MM.1S (cell line): Measurements from ENCODE around the gene LSAMP.

ENCODE experiments used
- DNase-seq: peaks from one replicate; pipeline ENCODE4 v3.0.0-alpha.2; 2015
- H2AFZ ChIP-seq: fragments of 300-600 bp; sonication (generic); 2 replicates; pipeline ENCODE4 v1.6.0; 2016; ENCODE audit warnings: antibody characterized with exemption, low read length
- H3F3A ChIP-seq: fragments of 300-600 bp; sonication (generic); 2 replicates; pipeline ENCODE4 v1.6.1; 2016; ENCODE audit warnings: mild to moderate bottlenecking, antibody characterized with exemption, low read length, moderate library complexity, mixed read lengths; ENCODE audit not compliant: insufficient read depth
- H3K27ac ChIP-seq: fragments of 300-600 bp; sonication (generic); 2 replicates; pipeline ENCODE4 v1.5.1; 2016; ENCODE audit warnings: mild to moderate bottlenecking, low read length
- H3K27me3 ChIP-seq: fragments of 300-600 bp; sonication (generic); replicated peaks from 2 replicates; pipeline ENCODE4 v1.6.0; 2016; ENCODE audit warnings: low read length; ENCODE audit not compliant: insufficient read depth
- H3K36me3 ChIP-seq: fragments of 300-600 bp; sonication (generic); replicated peaks from 2 replicates; pipeline ENCODE4 v1.6.1; 2016; ENCODE audit warnings: mild to moderate bottlenecking, low read length, mixed read lengths; ENCODE audit not compliant: insufficient read depth
- H3K4me1 ChIP-seq: fragments of 300-600 bp; sonication (generic); 2 replicates; pipeline ENCODE4 v1.6.1; 2016; ENCODE audit warnings: low read length, mixed read lengths
- H3K4me2 ChIP-seq: fragments of 300-600 bp; sonication (generic); 2 replicates; pipeline ENCODE4 v1.6.0; 2016; ENCODE audit warnings: low read depth, low read length
- H3K4me3 ChIP-seq: fragments of 300-600 bp; sonication (generic); 2 replicates; pipeline ENCODE4 v1.5.1; 2016; ENCODE audit warnings: low read length, mixed read lengths
- H3K79me2 ChIP-seq: fragments of 300-600 bp; sonication (generic); 2 replicates; pipeline ENCODE4 v1.6.1; 2016; ENCODE audit warnings: mixed run types, low read length, mixed read lengths
- H3K9ac ChIP-seq: fragments of 300-600 bp; sonication (generic); 2 replicates; pipeline ENCODE4 v1.6.1; 2016; ENCODE audit warnings: low read length, mixed read lengths
- H3K9me2 ChIP-seq: fragments of 300-600 bp; sonication (generic); replicated peaks from 2 replicates; pipeline ENCODE4 v1.6.1; 2016; ENCODE audit warnings: mild to moderate bottlenecking, low read length, mixed read lengths; ENCODE audit not compliant: insufficient read depth
- H3K9me3 ChIP-seq: fragments of 300-600 bp; sonication (generic); replicated peaks from 2 replicates; pipeline ENCODE4 v1.6.1; 2016; ENCODE audit warnings: mild to moderate bottlenecking, low read length, mixed read lengths; ENCODE audit not compliant: insufficient read depth
- H4K20me1 ChIP-seq: fragments of 300-600 bp; sonication (generic); 2 replicates; pipeline ENCODE4 v1.6.1; 2016; ENCODE audit warnings: mild to moderate bottlenecking, low read length, moderate library complexity, mixed read lengths; ENCODE audit not compliant: insufficient read depth
- CTCF ChIP-seq: fragments of 300-600 bp; sonication (generic); IDR thresholded peaks from 2 replicates; pipeline ENCODE4 v1.5.1; 2016; ENCODE audit warnings: antibody characterized with exemption, low read length, mixed read lengths
- EZH2 ChIP-seq: fragments of 300-600 bp; sonication (generic); optimal IDR thresholded peaks from 2 replicates; pipeline ENCODE3; 2017; ENCODE audit warnings: low read depth, mild to moderate bottlenecking, antibody characterized with exemption, low read length, mixed read lengths
- EZH2phosphoT487 ChIP-seq: fragments of 300-600 bp; sonication (generic); IDR thresholded peaks from 2 replicates; pipeline ENCODE4 v1.6.1; 2018; ENCODE audit warnings: antibody characterized with exemption, low read length

LSAMP gene

DNA sequence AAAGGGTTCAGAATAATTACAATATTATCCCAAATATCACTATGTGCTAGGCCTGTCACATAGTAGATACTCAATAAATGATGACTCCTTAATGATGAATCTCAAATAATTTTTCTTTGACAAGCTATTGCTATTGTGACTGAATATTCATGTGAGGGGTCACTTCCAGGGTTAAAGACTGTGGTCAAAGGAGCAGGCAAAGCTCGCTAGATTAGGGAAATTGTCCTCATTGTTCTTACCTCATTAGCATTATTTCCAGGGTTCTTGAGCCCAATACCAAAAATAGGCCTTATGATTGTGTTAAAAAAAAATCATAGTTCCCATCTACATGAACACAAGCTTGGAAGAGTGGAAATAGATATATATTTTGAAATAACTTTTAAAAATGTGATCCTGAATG lies 569.8 kb downstream of the LSAMP start:
- no peak overlapping the region for H3K4me3 ChIP-seq
- no peaks in the 10 kb centered on the region for H3K79me2 ChIP-seq
- no peak overlapping the region for H3K4me2 ChIP-seq
- H3F3A ChIP-seq, result no peaks in the 10 kb centered on the region
- no peaks in the 10 kb centered on the region for H3K9me3 ChIP-seq
- H3K9me2 ChIP-seq, result no peaks in the 10 kb centered on the region
- no peak overlapping the region for H2AFZ ChIP-seq
- no peaks in the 10 kb centered on the region for H3K36me3 ChIP-seq
- H3K4me1 ChIP-seq, result no peaks in the 10 kb centered on the region
- no peaks in the 10 kb centered on the region for H4K20me1 ChIP-seq
- no peak overlapping the region for H3K9ac ChIP-seq
- no peak for DNase-seq
- TF ChIP-seq EZH2 (no peak), CTCF (no peak), EZH2phosphoT487 (no peak)
- no peak overlapping the region for H3K27ac ChIP-seq
- no peaks in the 10 kb centered on the region for H3K27me3 ChIP-seq

DNA sequence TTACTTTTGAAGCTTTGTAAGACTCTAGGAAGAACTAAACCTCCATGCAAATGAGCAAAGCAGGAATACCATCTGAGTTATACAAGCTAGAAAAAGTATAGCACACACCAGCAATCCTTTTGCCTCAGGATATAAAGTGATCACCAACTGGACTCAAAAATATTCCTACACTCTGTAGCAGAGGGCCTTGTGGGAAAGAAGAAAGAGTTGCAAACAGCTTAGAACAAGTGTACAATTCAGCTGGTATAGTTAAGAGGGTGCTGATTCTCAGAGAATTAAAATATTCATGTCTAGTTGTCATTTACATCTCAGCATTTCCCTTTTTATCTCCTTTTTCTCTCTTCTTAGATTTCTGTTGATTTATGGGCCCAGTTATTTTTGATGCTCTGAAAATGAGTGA lies 573.6 kb downstream of the LSAMP start:
- Histone ChIP-seq H3K9me3 (no peaks in the 10 kb centered on the region), H3K4me2 (no peak overlapping the region), H3K9me2 (no peaks in the 10 kb centered on the region), H3K27ac (no peak overlapping the region), H3K27me3 (no peaks in the 10 kb centered on the region), H4K20me1 (no peaks in the 10 kb centered on the region), H3K9ac (no peak overlapping the region), H3K4me3 (no peak overlapping the region), H2AFZ (no peak overlapping the region), H3K4me1 (no peaks in the 10 kb centered on the region), H3K36me3 (no peaks in the 10 kb centered on the region), H3K79me2 (no peaks in the 10 kb centered on the region), H3F3A (no peaks in the 10 kb centered on the region)
- DNase-seq, result no peak
- no peak for TF ChIP-seq CTCF
- TF ChIP-seq EZH2, result no peak
- TF ChIP-seq EZH2phosphoT487, result no peak

DNA sequence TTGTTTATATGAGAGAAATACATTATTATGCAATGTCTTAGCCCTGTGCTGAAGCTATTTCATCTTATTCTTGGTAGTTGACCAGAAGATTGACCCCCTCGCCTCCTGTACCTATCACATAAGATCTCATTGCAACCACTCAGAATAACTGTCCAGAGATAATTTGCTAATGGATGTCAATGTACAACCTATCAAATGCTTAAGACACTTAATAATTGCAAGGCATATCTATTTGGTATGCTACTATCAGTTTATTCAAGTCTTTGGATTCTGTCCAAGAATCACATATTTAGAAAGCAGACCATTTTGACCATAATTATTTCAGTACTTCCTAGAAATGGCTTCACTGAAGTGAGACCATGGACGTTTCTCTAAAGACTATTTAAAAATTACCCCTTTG lies 580.4 kb downstream of the LSAMP start:
- H3K9me3 ChIP-seq, result no peaks in the 10 kb centered on the region
- no peak overlapping the region for H3K27ac ChIP-seq
- H3K36me3 ChIP-seq, result no peaks in the 10 kb centered on the region
- no peaks in the 10 kb centered on the region for H3K27me3 ChIP-seq
- no peaks in the 10 kb centered on the region for H3F3A ChIP-seq
- no peaks in the 10 kb centered on the region for H4K20me1 ChIP-seq
- H3K9ac ChIP-seq, result no peak overlapping the region
- no peak overlapping the region for H2AFZ ChIP-seq
- H3K9me2 ChIP-seq, result no peaks in the 10 kb centered on the region
- DNase-seq, result no peak
- TF ChIP-seq EZH2phosphoT487 (no peak), EZH2 (no peak), CTCF (no peak)
- no peaks in the 10 kb centered on the region for H3K79me2 ChIP-seq
- no peak overlapping the region for H3K4me2 ChIP-seq
- no peak overlapping the region for H3K4me3 ChIP-seq
- no peaks in the 10 kb centered on the region for H3K4me1 ChIP-seq
